Osteoblast (primary cell): ENCODE data around the gene HS6ST1. TPM values are rescaled to one million over a fixed set of nuclear protein-coding genes. Genes with fewer than 3 reads are reported as not detected.

ENCODE experiments used
- DNase-seq: peaks from one replicate; pipeline ENCODE4 v3.0.0; 2011; ENCODE audit warnings: low spot score, mixed read lengths; ENCODE audit not compliant: insufficient read length; ENCODE audit errors: missing footprints
- H2AFZ ChIP-seq: 2 replicates; pipeline ENCODE4 v1.6.0; 2011; ENCODE audit warnings: mild to moderate bottlenecking, low read length
- H3K27ac ChIP-seq: 2 replicates; pipeline ENCODE4 v1.5.1; 2011; ENCODE audit warnings: mild to moderate bottlenecking, low read depth, low read length, moderate library complexity
- H3K27me3 ChIP-seq: 2 replicates; pipeline ENCODE4 v1.6.0; 2012; ENCODE audit warnings: mild to moderate bottlenecking, control low read depth, inconsistent platforms, low read length, moderate library complexity; ENCODE audit not compliant: insufficient read depth
- H3K36me3 ChIP-seq: 2 replicates; pipeline ENCODE4 v1.5.1; 2011; ENCODE audit warnings: mild to moderate bottlenecking, low read length, control low read depth, moderate library complexity; ENCODE audit not compliant: insufficient read depth
- H3K4me1 ChIP-seq: 2 replicates; pipeline ENCODE4 v1.5.1; 2011; ENCODE audit warnings: mild to moderate bottlenecking, low read length, control low read depth, moderate library complexity; ENCODE audit not compliant: insufficient read depth
- H3K4me2 ChIP-seq: 2 replicates; pipeline ENCODE4 v1.6.0; 2011; ENCODE audit warnings: mild to moderate bottlenecking, low read length; ENCODE audit not compliant: insufficient read depth
- H3K4me3 ChIP-seq: fragments of 200-600 bp; sonication (generic); 3 replicates; pipeline ENCODE4 v1.5.1; 2012; ENCODE audit warnings: mild to moderate bottlenecking, low read length, inconsistent platforms; ENCODE audit not compliant: insufficient read depth
- H3K79me2 ChIP-seq: 2 replicates; pipeline ENCODE4 v1.6.0; 2012; ENCODE audit warnings: mild to moderate bottlenecking, low read length, control low read depth, inconsistent platforms; ENCODE audit not compliant: insufficient read depth
- H3K9me3 ChIP-seq: 2 replicates; pipeline ENCODE4 v1.5.1; 2011; ENCODE audit warnings: low read depth, low read length, control low read depth
- H4K20me1 ChIP-seq: 2 replicates; pipeline ENCODE4 v1.6.0; 2012; ENCODE audit warnings: mild to moderate bottlenecking, low read length, control low read depth; ENCODE audit not compliant: insufficient read depth
- CTCF ChIP-seq: IDR thresholded peaks from 2 replicates; pipeline ENCODE4 v1.5.1; 2011; ENCODE audit warnings: mild to moderate bottlenecking, low read depth, low read length, moderate library complexity; ENCODE audit errors: extremely low read depth
- total RNA-seq: library from RNA; depleted of rRNA; stranded (reverse); fragments of >200 nt; gene quantifications from 2 replicates; pipeline ENCODE4 v1.2.3, GENCODE V29; 2012

The HS6ST1 gene
- total RNA-seq, 1 donor, result 18.8 TPM

GRCh38 chr2:128233790-128234395 lies 84.8 kb downstream of the HS6ST1 start:
- Histone ChIP-seq H3K79me2 (no peaks in the 10 kb centered on the region), H3K4me2 (peak overlapping the region; percentile 94), H2AFZ (peak overlapping the region; percentile 35), H4K20me1 (peaks cover 2% of the 10 kb centered on the region), H3K27ac (no peak overlapping the region), H3K36me3 (no peaks in the 10 kb centered on the region), H3K4me3 (peak overlapping the region; percentile 86), H3K4me1 (peaks cover 20% of the 10 kb centered on the region), H3K27me3 (peaks cover 3% of the 10 kb centered on the region), H3K9me3 (no peaks in the 10 kb centered on the region)
- DNase-seq, result no peak
- no peak for TF ChIP-seq CTCF

DNA sequence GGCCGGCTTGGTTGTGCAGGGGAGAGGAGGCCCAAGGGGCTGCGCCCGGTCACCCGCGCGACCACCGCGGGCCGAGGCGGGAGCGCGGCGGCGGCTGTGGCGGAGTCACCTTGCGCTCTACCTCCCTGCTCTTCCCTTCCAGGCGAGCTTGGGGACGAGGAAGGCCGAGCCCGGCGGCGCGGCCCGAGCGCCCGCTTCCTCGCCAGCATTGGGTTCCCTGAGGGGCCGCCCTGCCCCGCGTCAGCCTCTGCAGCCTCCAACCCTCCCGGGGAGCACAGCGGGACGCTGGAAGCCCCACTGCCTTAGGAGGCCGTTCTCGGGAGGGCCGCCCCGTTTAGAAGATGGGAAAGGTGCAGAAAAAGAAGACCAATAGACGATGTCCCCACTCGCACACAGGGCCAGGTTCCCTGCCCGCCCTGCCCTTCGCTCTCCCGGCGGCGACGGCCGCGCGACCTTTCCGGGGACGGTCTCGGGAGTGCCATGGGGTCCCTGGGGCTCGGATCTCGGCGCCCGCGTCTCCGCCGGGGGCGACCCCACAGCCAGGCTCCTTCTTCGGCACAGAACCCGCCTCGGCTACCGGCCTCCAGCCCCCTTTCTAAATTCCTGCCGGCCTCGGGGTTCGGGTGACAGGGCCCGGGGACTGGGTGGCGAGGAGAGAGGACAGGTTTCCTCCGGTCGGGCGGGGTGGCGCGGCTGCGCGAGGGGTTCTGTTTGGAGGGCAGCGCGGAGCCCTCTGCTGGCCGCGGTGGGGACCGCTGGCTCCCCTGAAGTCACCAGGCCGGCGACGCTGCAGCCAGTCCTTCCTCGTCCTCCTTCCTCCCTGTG lies 85.5 kb downstream of the HS6ST1 start:
- peak; percentile 98 for DNase-seq
- H3K36me3 ChIP-seq, result no peaks in the 10 kb centered on the region
- peaks cover 3% of the 10 kb centered on the region for H3K27me3 ChIP-seq
- peak overlapping the region; percentile 90 for H2AFZ ChIP-seq
- H3K4me3 ChIP-seq, result peak overlapping the region; percentile 86
- H4K20me1 ChIP-seq, result peaks cover 2% of the 10 kb centered on the region
- no peaks in the 10 kb centered on the region for H3K79me2 ChIP-seq
- H3K27ac ChIP-seq, result no peak overlapping the region
- no peaks in the 10 kb centered on the region for H3K9me3 ChIP-seq
- H3K4me1 ChIP-seq, result peaks cover 20% of the 10 kb centered on the region
- TF ChIP-seq CTCF, result peak; percentile 71
- peak overlapping the region; percentile 94 for H3K4me2 ChIP-seq

- H3K27me3 ChIP-seq, result peaks cover 3% of the 10 kb centered on the region
- no peak overlapping the region for H3K27ac ChIP-seq
- no peaks in the 10 kb centered on the region for H3K79me2 ChIP-seq
- H3K9me3 ChIP-seq, result no peaks in the 10 kb centered on the region
- no peaks in the 10 kb centered on the region for H3K36me3 ChIP-seq
- no peak for TF ChIP-seq CTCF
- peaks cover 3% of the 10 kb centered on the region for H3K4me1 ChIP-seq
- DNase-seq, result peak; percentile 82
- no peak overlapping the region for H3K4me3 ChIP-seq
- H3K4me2 ChIP-seq, result no peak overlapping the region
- H4K20me1 ChIP-seq, result no peaks in the 10 kb centered on the region
- H2AFZ ChIP-seq, result no peak overlapping the region
Measured at GRCh38 chr2:128228894-128229293, 89.8 kb downstream of the HS6ST1 start.

GRCh38 chr2:128227862-128228261 lies 90.8 kb downstream of the HS6ST1 start:
- TF ChIP-seq CTCF, result no peak
- H4K20me1 ChIP-seq, result no peaks in the 10 kb centered on the region
- no peak overlapping the region for H2AFZ ChIP-seq
- H3K9me3 ChIP-seq, result no peaks in the 10 kb centered on the region
- no peak overlapping the region for H3K27ac ChIP-seq
- H3K4me3 ChIP-seq, result no peak overlapping the region
- no peaks in the 10 kb centered on the region for H3K36me3 ChIP-seq
- no peaks in the 10 kb centered on the region for H3K79me2 ChIP-seq
- no peak for DNase-seq
- no peaks in the 10 kb centered on the region for H3K4me1 ChIP-seq
- H3K27me3 ChIP-seq, result peaks cover 3% of the 10 kb centered on the region
- no peak overlapping the region for H3K4me2 ChIP-seq
